PC-3 (cell line): ENCODE measurements around the gene PLCB4. TPM values are rescaled to one million over a fixed set of nuclear protein-coding genes. Genes with fewer than 3 reads are reported as not detected.

Experiments
- ATAC-seq: fragments of 200-7000 bp; cut with Tn5 transposase; 2 replicates; pipeline ENCODE4 v1.9.1; 2020; ENCODE audit warnings: mild to moderate bottlenecking, moderate library complexity
- BruUV-seq: library from RNA; stranded (reverse); fragments of 400-500 nt; replicated peaks from 2 replicates; lab custom pipeline; 2021; lab: Mats Ljungman, UMichigan
- CTCF ChIA-PET: fragments of 300-600 bp; sonication (Branson Sonifier 250); formaldehyde crosslinking; loops from one replicate; lab custom pipeline; 2022; ENCODE audit warnings: antibody characterized with exemption; lab: Charles Lee
- POLR2A ChIA-PET: fragments of 300-600 bp; sonication (Branson Sonifier 250); formaldehyde crosslinking; loops from one replicate; lab custom pipeline; 2022; ENCODE audit warnings: antibody characterized with exemption; ENCODE audit not compliant: unreplicated experiment; lab: Charles Lee
- DNase-seq: peaks from one replicate; pipeline ENCODE4 v3.0.0-alpha.2; 2015
- H2AFZ ChIP-seq: fragments of 300-600 bp; sonication (generic); 2 replicates; pipeline ENCODE4 v1.6.0; 2016; ENCODE audit warnings: antibody characterized with exemption, low read length
- H3F3A ChIP-seq: fragments of 300-600 bp; sonication (generic); one replicate; pipeline ENCODE4 v1.6.0; 2017; ENCODE audit warnings: antibody characterized with exemption, low read length, control low read depth, mild to moderate bottlenecking; ENCODE audit not compliant: unreplicated experiment
- H3K27ac ChIP-seq: fragments of 300-600 bp; sonication (generic); 2 replicates; pipeline ENCODE4 v1.5.1; 2016; ENCODE audit warnings: mild to moderate bottlenecking, low read length
- H3K27me3 ChIP-seq: fragments of 300-600 bp; sonication (generic); 2 replicates; pipeline ENCODE4 v1.6.1; 2016; ENCODE audit warnings: low read length, mixed read lengths
- H3K36me3 ChIP-seq: fragments of 300-600 bp; sonication (generic); 2 replicates; pipeline ENCODE4 v1.6.1; 2016; ENCODE audit warnings: low read depth, mixed run types, low read length, mixed read lengths
- H3K4me1 ChIP-seq: fragments of 300-600 bp; sonication (generic); 2 replicates; pipeline ENCODE4 v1.5.1; 2016; ENCODE audit warnings: low read length; ENCODE audit not compliant: insufficient read depth
- H3K4me2 ChIP-seq: fragments of 300-600 bp; sonication (generic); 2 replicates; pipeline ENCODE4 v1.6.0; 2016; ENCODE audit warnings: low read length
- H3K4me3 ChIP-seq: fragments of 300-600 bp; sonication (generic); 2 replicates; pipeline ENCODE4 v1.5.1; 2016; ENCODE audit warnings: mild to moderate bottlenecking, low read length, mixed read lengths
- H3K79me2 ChIP-seq: fragments of 300-600 bp; sonication (generic); 2 replicates; pipeline ENCODE4 v1.6.1; 2017; ENCODE audit warnings: low read length, mixed read lengths
- H3K9ac ChIP-seq: fragments of 300-600 bp; sonication (generic); 2 replicates; pipeline ENCODE4 v1.6.0; 2016; ENCODE audit warnings: mild to moderate bottlenecking, low read length
- H3K9me2 ChIP-seq: fragments of 300-600 bp; sonication (generic); replicated peaks from 2 replicates; pipeline ENCODE4 v1.6.1; 2016; ENCODE audit warnings: mixed run types, low read length, mixed read lengths
- H3K9me3 ChIP-seq: fragments of 300-600 bp; sonication (generic); 2 replicates; pipeline ENCODE4 v1.6.1; 2016; ENCODE audit warnings: low read length, mixed read lengths
- H4K20me1 ChIP-seq: fragments of 300-600 bp; sonication (generic); 2 replicates; pipeline ENCODE4 v1.6.1; 2016; ENCODE audit warnings: low read length, mixed read lengths
- CTCF ChIP-seq: fragments of 300-600 bp; sonication (generic); conservative IDR thresholded peaks from 2 replicates; pipeline ENCODE4 v1.5.1; 2017; ENCODE audit warnings: antibody characterized with exemption, low read depth, mild to moderate bottlenecking, low read length
- EZH2 ChIP-seq: fragments of 300-600 bp; sonication (generic); IDR thresholded peaks from one replicate; pipeline ENCODE4 v1.6.1; 2017; ENCODE audit warnings: antibody characterized with exemption, mild to moderate bottlenecking, low read length; ENCODE audit not compliant: unreplicated experiment
- EZH2phosphoT487 ChIP-seq: fragments of 300-600 bp; sonication (generic); IDR thresholded peaks from 2 replicates; pipeline ENCODE4 v1.6.1; 2018; ENCODE audit warnings: mild to moderate bottlenecking, antibody characterized with exemption, low read length, borderline replicate concordance
- intact Hi-C: fragments of 100-400 bp; cut with micrococcal nuclease; formaldehyde crosslinking; loops from 2 replicates; pipeline ENCODE4 v1.9.0; 2023
- total RNA-seq: library from RNA; depleted of rRNA; stranded (reverse); fragments of >200 nt; gene quantifications from 2 replicates; pipeline ENCODE4 v1.2.3, GENCODE V29; 2014

Gene PLCB4
- total RNA-seq, 1 experiment from 2014 or later: 25.4 TPM

DNA sequence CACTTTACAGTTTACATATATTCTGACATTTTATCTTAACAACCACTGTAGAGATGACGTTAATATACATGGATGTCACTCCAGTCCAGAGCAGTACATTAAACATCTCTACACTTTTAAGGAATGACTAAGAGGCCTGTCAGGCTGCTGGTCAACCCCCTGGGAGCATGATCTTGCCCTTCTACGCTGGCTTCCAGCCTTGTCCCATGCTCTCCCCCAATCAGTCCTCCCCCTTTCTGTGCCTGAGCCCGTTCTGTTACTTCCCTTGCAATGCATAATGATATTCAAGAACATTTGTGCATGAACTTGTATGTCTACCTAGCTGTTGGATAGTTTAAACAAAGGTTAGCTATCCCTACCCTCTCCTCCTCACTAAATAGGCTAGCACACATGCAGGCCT lies 40.5 kb upstream of the PLCB4 start:
- no peak overlapping the region for H3K27ac ChIP-seq
- H3K4me1 ChIP-seq: peaks cover 11% of the 10 kb centered on the region
- no peak overlapping the region for H3K9ac ChIP-seq
- no peak overlapping the region for H3K4me3 ChIP-seq
- no peaks in the 10 kb centered on the region for H3F3A ChIP-seq
- TF ChIP-seq EZH2phosphoT487: no peak
- TF ChIP-seq EZH2: no peak
- no peak for TF ChIP-seq CTCF
- ATAC-seq (no peak; the same call in 1 of the 2 replicates), DNase-seq (no peak)
- H3K4me2 ChIP-seq: no peak overlapping the region
- H3K79me2 ChIP-seq: no peaks in the 10 kb centered on the region
- CTCF ChIA-PET: no interaction called here
- H3K9me2 ChIP-seq: no peaks in the 10 kb centered on the region
- no peaks in the 10 kb centered on the region for H4K20me1 ChIP-seq
- no peaks in the 10 kb centered on the region for H3K27me3 ChIP-seq
- POLR2A ChIA-PET: no interaction called here
- intact Hi-C loops: no loop called here
- H2AFZ ChIP-seq: no peak overlapping the region
- no TSS peak for BruUV-seq
- no peaks in the 10 kb centered on the region for H3K9me3 ChIP-seq
- no peaks in the 10 kb centered on the region for H3K36me3 ChIP-seq

DNA sequence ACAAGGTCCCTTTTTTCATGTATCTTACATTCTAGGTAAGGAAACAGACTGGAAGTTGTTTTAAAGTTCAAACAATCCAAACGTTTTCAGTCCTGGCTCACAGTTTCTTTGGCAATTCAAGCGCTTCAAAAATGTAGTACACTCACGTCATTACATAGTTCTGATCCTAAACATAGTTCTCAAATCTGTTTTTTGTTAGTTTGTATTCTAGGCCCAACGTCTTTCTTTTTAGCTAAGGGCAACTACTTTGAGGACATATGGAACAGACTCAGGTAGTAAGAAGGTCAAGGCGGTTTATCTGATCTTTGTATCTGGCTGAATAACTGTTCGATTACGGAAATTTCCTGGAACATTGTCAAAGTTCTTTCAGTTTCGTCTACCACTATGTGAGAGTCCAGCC lies 36.9 kb upstream of the PLCB4 start:
- no peaks in the 10 kb centered on the region for H3F3A ChIP-seq
- ChIA-PET CTCF (no interaction called here), POLR2A (no interaction called here)
- TF ChIP-seq EZH2phosphoT487 (no peak), EZH2 (no peak), CTCF (no peak)
- H2AFZ ChIP-seq: no peak overlapping the region
- intact Hi-C loops: no loop called here
- no peaks in the 10 kb centered on the region for H3K9me2 ChIP-seq
- H3K4me3 ChIP-seq: no peak overlapping the region
- H3K79me2 ChIP-seq: no peaks in the 10 kb centered on the region
- no peaks in the 10 kb centered on the region for H3K9me3 ChIP-seq
- H3K36me3 ChIP-seq: no peaks in the 10 kb centered on the region
- H3K4me1 ChIP-seq: peaks cover 7% of the 10 kb centered on the region; the same call in 1 of the 2 replicates
- no peak overlapping the region for H3K27ac ChIP-seq
- ATAC-seq: no peak
- H3K4me2 ChIP-seq: no peak overlapping the region
- H3K9ac ChIP-seq: no peak overlapping the region
- H3K27me3 ChIP-seq: no peaks in the 10 kb centered on the region
- no TSS peak for BruUV-seq
- DNase-seq: no peak
- no peaks in the 10 kb centered on the region for H4K20me1 ChIP-seq

- no peak overlapping the region for H3K4me3 ChIP-seq
- no peaks in the 10 kb centered on the region for H3K36me3 ChIP-seq
- no peak for TF ChIP-seq EZH2phosphoT487
- TF ChIP-seq EZH2: no peak
- no peak for TF ChIP-seq CTCF
- H3K4me1 ChIP-seq: peaks cover 7% of the 10 kb centered on the region; the same call in 1 of the 2 replicates
- H3K79me2 ChIP-seq: no peaks in the 10 kb centered on the region
- no peaks in the 10 kb centered on the region for H3K27me3 ChIP-seq
- no peak overlapping the region for H3K4me2 ChIP-seq
- H3K9me2 ChIP-seq: no peaks in the 10 kb centered on the region
- H3F3A ChIP-seq: no peaks in the 10 kb centered on the region
- no TSS peak for BruUV-seq
- H2AFZ ChIP-seq: no peak overlapping the region
- ATAC-seq (no peak), DNase-seq (no peak)
- intact Hi-C loops: no loop called here
- ChIA-PET POLR2A (no interaction called here), CTCF (no interaction called here)
- H3K27ac ChIP-seq: no peak overlapping the region
- no peaks in the 10 kb centered on the region for H3K9me3 ChIP-seq
- H3K9ac ChIP-seq: no peak overlapping the region
- H4K20me1 ChIP-seq: no peaks in the 10 kb centered on the region
Observed at GRCh38 chr20:9032758-9033157, 36.1 kb upstream of the PLCB4 start.
